Upper lobe of left lung (tissue), 4 donors: ENCODE measurements around the gene KIRREL3.
A peak's percentile ranks its signal among the peaks of the same experiment; 100 is the strongest.

Experiments used
- CTCF ChIP-seq, 6 experiments: fragments of 450-650 bp in 4 of 6; fragments of 200-600 bp in 2 of 6; sonication (generic) in 2 of 6; IDR thresholded peaks; one replicate each; pipeline ENCODE4 v1.5.1; 2016 to 2019; ENCODE audit warnings: antibody characterized with exemption in 6 of 6
- POLR2A ChIP-seq, 4 donors: fragments of 450-650 bp; IDR thresholded peaks; one replicate each; pipeline ENCODE4 v1.5.1; 2016 to 2017; ENCODE audit warnings: antibody characterized with exemption in 4 of 4, mild to moderate bottlenecking in 2 of 4
- POLR2AphosphoS5 ChIP-seq, 2 donors: sonication (generic); formaldehyde crosslinking; IDR thresholded peaks; one replicate each; pipeline ENCODE4 v1.5.1; 2017; ENCODE audit warnings: antibody characterized with exemption in 2 of 2

GRCh38 chr11:126748100-126748791 is 252.3 kb downstream of the KIRREL3 start:
- no peak for TF ChIP-seq CTCF (IDR thresholded peaks at IDR 0.05)
- TF ChIP-seq POLR2AphosphoS5 (IDR thresholded peaks at IDR 0.05) = peak in 1 of 2 donors; percentile 49
- TF ChIP-seq POLR2A (IDR thresholded peaks at IDR 0.05) = no peak
